DOHH2 (cell line): ENCODE data around the gene NRCAM.

Experiments
- H3F3A ChIP-seq: fragments of 200-600 bp; sonication (generic), shearing (Covaris generic); 2 replicates; pipeline ENCODE4 v1.6.0; 2016; ENCODE audit warnings: antibody characterized with exemption, mild to moderate bottlenecking; ENCODE audit not compliant: control insufficient read depth, insufficient read depth
- H3K27ac ChIP-seq: fragments of 200-600 bp; sonication (generic); 2 replicates; pipeline ENCODE4 v1.5.1; 2014; ENCODE audit warnings: low read depth, mild to moderate bottlenecking, low read length, moderate library complexity
- H3K27me3 ChIP-seq: fragments of 200-600 bp; sonication (generic); 2 replicates; pipeline ENCODE4 v1.6.1; 2014; ENCODE audit warnings: mild to moderate bottlenecking, low read length, mixed read lengths; ENCODE audit not compliant: control insufficient read depth
- H3K36me3 ChIP-seq: fragments of 200-600 bp; sonication (generic); 2 replicates; pipeline ENCODE4 v1.6.1; 2014; ENCODE audit warnings: mild to moderate bottlenecking, low read length, moderate library complexity, mixed read lengths; ENCODE audit not compliant: control insufficient read depth
- H3K4me1 ChIP-seq: fragments of 200-600 bp; sonication (generic); 2 replicates; pipeline ENCODE4 v1.6.1; 2014; ENCODE audit warnings: mild to moderate bottlenecking, low read length, mixed read lengths; ENCODE audit not compliant: control insufficient read depth
- H3K4me2 ChIP-seq: fragments of 200-600 bp; sonication (generic); 2 replicates; pipeline ENCODE4 v1.6.0; 2014; ENCODE audit warnings: mild to moderate bottlenecking, low read length, moderate library complexity
- H3K4me3 ChIP-seq: fragments of 200-600 bp; sonication (generic); 2 replicates; pipeline ENCODE4 v1.5.1; 2014; ENCODE audit warnings: mild to moderate bottlenecking, low read length, mixed read lengths
- H3K79me2 ChIP-seq: fragments of 200-600 bp; sonication (generic); 2 replicates; pipeline ENCODE4 v1.6.1; 2014; ENCODE audit warnings: mild to moderate bottlenecking, low read length, mixed read lengths; ENCODE audit not compliant: control insufficient read depth
- H3K9me2 ChIP-seq: fragments of 200-600 bp; sonication (generic); replicated peaks from 2 replicates; pipeline ENCODE4 v1.6.1; 2014; ENCODE audit warnings: mild to moderate bottlenecking, low read length, mixed read lengths; ENCODE audit not compliant: control insufficient read depth
- H3K9me3 ChIP-seq: fragments of 200-600 bp; sonication (generic); 2 replicates; pipeline ENCODE4 v1.6.1; 2014; ENCODE audit warnings: antibody characterized with exemption, low read length, mixed read lengths; ENCODE audit not compliant: control insufficient read depth, insufficient read depth
- H4K20me1 ChIP-seq: fragments of 200-600 bp; sonication (generic); 2 replicates; pipeline ENCODE4 v1.6.0; 2014; ENCODE audit warnings: low read depth, mild to moderate bottlenecking, antibody characterized with exemption, low read length, moderate library complexity; ENCODE audit not compliant: control insufficient read depth, insufficient read depth
- EZH2phosphoT487 ChIP-seq: fragments of 200-600 bp; sonication (generic); IDR thresholded peaks from 2 replicates; pipeline ENCODE4 v1.6.1; 2017; ENCODE audit warnings: borderline replicate concordance, mild to moderate bottlenecking, antibody characterized with exemption, low read length, moderate library complexity, mixed read lengths
- TF ChIP-seq, protein P1 (sequence below): fragments of 200-600 bp; sonication (generic); IDR thresholded peaks from one replicate; pipeline ENCODE4 v1.5.1; 2014; ENCODE audit warnings: antibody characterized with exemption, mild to moderate bottlenecking, low read depth, low read length; ENCODE audit not compliant: poor library complexity, severe bottlenecking

The NRCAM gene

DNA sequence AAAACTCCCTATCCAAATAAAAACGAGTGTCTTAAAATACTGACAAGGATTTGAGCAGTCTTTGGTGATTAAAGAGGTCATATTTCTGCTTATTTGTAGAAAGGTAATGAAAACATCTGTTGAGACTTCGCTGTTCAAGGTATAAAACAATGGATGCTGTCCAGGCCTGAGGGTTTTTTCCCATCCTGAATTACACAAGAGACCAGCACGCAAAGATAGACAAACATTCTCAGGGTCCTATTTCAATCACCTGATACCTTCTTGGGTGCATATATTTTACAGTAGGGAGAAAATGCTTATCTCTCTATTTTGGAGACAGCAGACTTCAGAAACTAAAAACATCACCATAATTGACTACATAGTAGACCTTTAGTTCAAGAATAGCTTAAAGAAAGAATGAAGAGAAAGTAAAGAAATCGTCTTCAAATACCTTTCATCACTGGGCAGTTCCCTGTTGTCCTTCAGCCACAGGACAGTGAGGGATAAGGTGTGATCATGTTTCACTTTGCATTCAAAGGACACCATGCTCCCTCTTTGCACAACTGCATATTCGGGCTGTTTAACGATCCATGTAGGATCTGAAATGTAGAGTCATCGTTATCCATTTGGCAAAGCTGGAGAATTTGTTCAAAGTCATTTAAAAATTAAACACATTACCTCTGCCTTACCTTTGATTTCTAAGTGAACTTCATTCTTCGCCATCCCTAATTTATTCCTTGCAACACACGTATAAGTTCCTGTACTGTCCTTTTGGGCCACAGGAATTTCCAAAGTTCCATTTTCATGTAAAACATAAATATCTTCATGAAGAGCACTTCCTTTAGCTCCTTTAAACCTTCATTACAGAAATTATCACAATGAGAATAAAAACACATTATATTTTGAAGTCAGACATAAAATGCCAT is 262.4 kb downstream of the NRCAM start:
- Histone ChIP-seq H3K79me2 (no peaks in the 10 kb centered on the region), H3K4me2 (no peak overlapping the region), H3K27me3 (no peaks in the 10 kb centered on the region), H3K9me2 (no peaks in the 10 kb centered on the region), H3F3A (no peaks in the 10 kb centered on the region), H4K20me1 (no peaks in the 10 kb centered on the region), H3K4me1 (peaks cover 5% of the 10 kb centered on the region), H3K36me3 (no peaks in the 10 kb centered on the region), H3K4me3 (no peak overlapping the region), H3K9me3 (no peaks in the 10 kb centered on the region), H3K27ac (no peak overlapping the region)
- TF ChIP-seq EZH2phosphoT487: no peak

DNA sequence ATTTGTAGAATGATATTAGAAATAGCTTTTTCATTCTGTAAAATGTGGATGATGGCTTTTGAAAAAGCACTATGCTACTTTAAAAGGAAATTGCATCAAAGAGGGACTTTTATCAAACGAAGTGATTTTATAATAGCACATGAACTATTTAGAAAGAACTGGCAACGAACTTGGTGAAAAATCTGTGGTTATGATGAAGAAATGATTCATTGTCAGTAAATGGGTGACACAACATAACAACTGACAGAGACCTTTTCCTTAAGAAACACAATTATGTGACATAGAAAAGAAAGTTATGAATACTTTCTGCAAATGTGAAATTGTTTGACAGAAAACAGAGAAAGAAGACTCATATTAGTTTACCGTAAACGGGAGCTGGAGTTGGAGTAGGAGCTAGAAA is 265.3 kb downstream of the NRCAM start:
- Histone ChIP-seq H3K4me1 (peaks cover 5% of the 10 kb centered on the region), H4K20me1 (no peaks in the 10 kb centered on the region), H3K9me3 (no peaks in the 10 kb centered on the region), H3K4me2 (no peak overlapping the region), H3K27me3 (no peaks in the 10 kb centered on the region), H3K27ac (no peak overlapping the region), H3K36me3 (no peaks in the 10 kb centered on the region), H3F3A (no peaks in the 10 kb centered on the region), H3K4me3 (no peak overlapping the region), H3K9me2 (no peaks in the 10 kb centered on the region), H3K79me2 (no peaks in the 10 kb centered on the region)
- no peak for TF ChIP-seq EZH2phosphoT487
- TF ChIP-seq, protein P1, sequence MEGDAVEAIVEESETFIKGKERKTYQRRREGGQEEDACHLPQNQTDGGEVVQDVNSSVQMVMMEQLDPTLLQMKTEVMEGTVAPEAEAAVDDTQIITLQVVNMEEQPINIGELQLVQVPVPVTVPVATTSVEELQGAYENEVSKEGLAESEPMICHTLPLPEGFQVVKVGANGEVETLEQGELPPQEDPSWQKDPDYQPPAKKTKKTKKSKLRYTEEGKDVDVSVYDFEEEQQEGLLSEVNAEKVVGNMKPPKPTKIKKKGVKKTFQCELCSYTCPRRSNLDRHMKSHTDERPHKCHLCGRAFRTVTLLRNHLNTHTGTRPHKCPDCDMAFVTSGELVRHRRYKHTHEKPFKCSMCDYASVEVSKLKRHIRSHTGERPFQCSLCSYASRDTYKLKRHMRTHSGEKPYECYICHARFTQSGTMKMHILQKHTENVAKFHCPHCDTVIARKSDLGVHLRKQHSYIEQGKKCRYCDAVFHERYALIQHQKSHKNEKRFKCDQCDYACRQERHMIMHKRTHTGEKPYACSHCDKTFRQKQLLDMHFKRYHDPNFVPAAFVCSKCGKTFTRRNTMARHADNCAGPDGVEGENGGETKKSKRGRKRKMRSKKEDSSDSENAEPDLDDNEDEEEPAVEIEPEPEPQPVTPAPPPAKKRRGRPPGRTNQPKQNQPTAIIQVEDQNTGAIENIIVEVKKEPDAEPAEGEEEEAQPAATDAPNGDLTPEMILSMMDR: no peak

DNA sequence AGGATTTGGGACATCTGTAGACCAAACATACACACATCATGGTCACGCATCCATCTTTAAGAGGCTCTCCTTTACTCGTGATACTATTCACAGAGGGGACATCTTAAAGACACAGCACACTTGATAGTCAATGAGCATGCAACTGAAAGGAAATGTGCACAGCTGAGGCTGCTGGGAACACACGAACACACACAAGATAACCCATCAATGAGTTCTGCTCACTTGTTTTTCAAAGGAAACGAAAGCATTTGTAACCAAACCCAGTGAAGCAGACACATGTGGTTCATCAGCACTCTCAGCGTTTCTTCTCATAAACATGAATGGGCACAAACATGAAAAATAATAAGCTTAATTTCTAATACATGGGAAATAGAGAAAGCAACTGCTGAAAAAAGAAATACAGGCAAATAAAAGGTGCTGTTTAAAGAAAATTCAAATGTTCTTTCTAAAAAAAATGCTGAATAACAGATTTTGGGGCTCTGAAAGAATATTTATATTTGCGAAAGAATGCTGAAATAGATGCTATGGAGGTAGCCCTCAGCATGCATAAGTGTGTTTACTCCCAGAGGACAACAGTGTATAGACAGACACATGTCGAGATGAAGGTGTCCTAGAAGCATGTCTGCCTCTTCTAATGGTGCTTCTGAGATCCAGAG is 266.4 kb downstream of the NRCAM start:
- H3K9me2 ChIP-seq: no peaks in the 10 kb centered on the region
- no peak overlapping the region for H3K27ac ChIP-seq
- no peaks in the 10 kb centered on the region for H3K79me2 ChIP-seq
- H3K36me3 ChIP-seq: no peaks in the 10 kb centered on the region
- no peaks in the 10 kb centered on the region for H3K27me3 ChIP-seq
- H3K4me3 ChIP-seq: no peak overlapping the region
- H4K20me1 ChIP-seq: no peaks in the 10 kb centered on the region
- no peaks in the 10 kb centered on the region for H3K9me3 ChIP-seq
- TF ChIP-seq, protein P1: no peak
- no peak for TF ChIP-seq EZH2phosphoT487
- H3K4me2 ChIP-seq: no peak overlapping the region
- H3F3A ChIP-seq: no peaks in the 10 kb centered on the region
- peaks cover 5% of the 10 kb centered on the region for H3K4me1 ChIP-seq

DNA sequence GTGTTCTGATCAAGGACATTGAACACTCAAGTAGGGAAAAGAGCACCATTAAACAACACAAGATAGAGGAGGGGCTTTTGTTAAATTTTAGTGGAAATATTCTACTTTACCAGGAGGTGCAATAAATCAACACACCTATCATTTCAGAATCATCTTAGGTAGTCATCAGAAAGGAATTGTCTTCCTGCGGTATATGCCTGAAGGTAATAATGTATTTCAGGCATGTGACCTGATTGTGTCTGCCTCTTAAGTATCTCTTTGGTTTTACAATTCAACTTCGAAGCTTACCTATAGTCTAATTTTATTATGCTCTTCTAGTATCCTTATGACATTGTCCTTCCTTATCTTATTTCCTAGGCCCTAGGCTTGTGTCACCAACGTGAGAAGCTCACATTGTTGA is 267.5 kb downstream of the NRCAM start:
- H3F3A ChIP-seq: no peaks in the 10 kb centered on the region
- no peaks in the 10 kb centered on the region for H4K20me1 ChIP-seq
- H3K9me3 ChIP-seq: no peaks in the 10 kb centered on the region
- no peak overlapping the region for H3K4me3 ChIP-seq
- H3K4me2 ChIP-seq: no peak overlapping the region
- no peaks in the 10 kb centered on the region for H3K27me3 ChIP-seq
- H3K79me2 ChIP-seq: no peaks in the 10 kb centered on the region
- peaks cover 5% of the 10 kb centered on the region for H3K4me1 ChIP-seq
- no peaks in the 10 kb centered on the region for H3K36me3 ChIP-seq
- no peak for TF ChIP-seq EZH2phosphoT487
- TF ChIP-seq, protein P1: no peak
- no peaks in the 10 kb centered on the region for H3K9me2 ChIP-seq
- no peak overlapping the region for H3K27ac ChIP-seq
